ENCODE results near the gene BEST3. TPM values are rescaled to one million over a fixed set of nuclear protein-coding genes. Genes with fewer than 3 reads are reported as not detected.

The BEST3 gene
- total and polyA plus RNA-seq, 2 experiments from 2014 or later = not detected

DNA sequence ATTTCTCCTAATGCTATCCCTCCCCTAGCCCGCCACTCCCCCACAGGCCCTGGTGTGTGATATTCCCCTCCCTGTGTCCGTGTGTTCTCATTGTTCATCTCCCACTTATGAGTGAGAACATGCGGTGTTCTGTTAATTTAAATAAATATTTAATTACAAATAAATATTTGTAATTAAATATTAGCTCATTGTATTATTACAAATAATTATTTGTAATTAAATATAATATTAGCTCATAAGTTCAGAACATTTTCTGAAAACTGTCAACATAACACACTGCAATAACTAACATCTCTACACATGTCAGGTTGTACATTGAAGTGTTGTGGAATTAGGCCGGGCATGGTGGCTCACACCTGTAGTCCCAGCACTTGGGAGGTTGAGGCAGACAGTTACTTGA lies 45.0 kb upstream of the BEST3 start:
- peaks cover 9% of the 10 kb centered on the region; the same call in 2 of the 3 replicates for H3K4me1 Mint-ChIP-seq
- H3K27ac ChIP-seq (ENCODE audit: low read depth) = no peak overlapping the region
- DNase-seq (ENCODE audit: low spot score) = no peak

More for the DNA sequence above, 45.0 kb upstream of the BEST3 start:
- Mint-ChIP-seq H3K4me3 (no peak overlapping the region), H3K27ac (no peak overlapping the region), H3K36me3 (ENCODE audit: low read depth) (peaks cover 6% of the 10 kb centered on the region; the same call in 2 of the 3 replicates), H3K9me3 (peaks cover 4% of the 10 kb centered on the region; the same call in 2 of the 3 replicates), H3K27me3 (ENCODE audit: insufficient read depth, low read depth, poor library complexity) (peaks cover 6% of the 10 kb centered on the region)
- Histone ChIP-seq H3K27me3 (ENCODE audit: insufficient read depth) (peaks cover 18% of the 10 kb centered on the region), H3K4me3 (no peak overlapping the region), H3K36me3 (ENCODE audit: insufficient read depth) (no peaks in the 10 kb centered on the region), H3K9me2 (ENCODE audit: insufficient read depth) (no peaks in the 10 kb centered on the region), H4K20me1 (replicated peaks; ENCODE audit: insufficient read depth) (peaks cover 22% of the 10 kb centered on the region), H2AFZ (no peak overlapping the region), H3K4me1 (ENCODE audit: insufficient read depth) (peaks cover 8% of the 10 kb centered on the region), H3K79me2 (replicated peaks; ENCODE audit: insufficient read depth) (peaks cover 40% of the 10 kb centered on the region), H3K4me2 (no peak overlapping the region), H3F3A (replicated peaks; ENCODE audit: low read depth) (peaks cover 2% of the 10 kb centered on the region)
- no peak for ATAC-seq
- TF ChIP-seq, protein P1, sequence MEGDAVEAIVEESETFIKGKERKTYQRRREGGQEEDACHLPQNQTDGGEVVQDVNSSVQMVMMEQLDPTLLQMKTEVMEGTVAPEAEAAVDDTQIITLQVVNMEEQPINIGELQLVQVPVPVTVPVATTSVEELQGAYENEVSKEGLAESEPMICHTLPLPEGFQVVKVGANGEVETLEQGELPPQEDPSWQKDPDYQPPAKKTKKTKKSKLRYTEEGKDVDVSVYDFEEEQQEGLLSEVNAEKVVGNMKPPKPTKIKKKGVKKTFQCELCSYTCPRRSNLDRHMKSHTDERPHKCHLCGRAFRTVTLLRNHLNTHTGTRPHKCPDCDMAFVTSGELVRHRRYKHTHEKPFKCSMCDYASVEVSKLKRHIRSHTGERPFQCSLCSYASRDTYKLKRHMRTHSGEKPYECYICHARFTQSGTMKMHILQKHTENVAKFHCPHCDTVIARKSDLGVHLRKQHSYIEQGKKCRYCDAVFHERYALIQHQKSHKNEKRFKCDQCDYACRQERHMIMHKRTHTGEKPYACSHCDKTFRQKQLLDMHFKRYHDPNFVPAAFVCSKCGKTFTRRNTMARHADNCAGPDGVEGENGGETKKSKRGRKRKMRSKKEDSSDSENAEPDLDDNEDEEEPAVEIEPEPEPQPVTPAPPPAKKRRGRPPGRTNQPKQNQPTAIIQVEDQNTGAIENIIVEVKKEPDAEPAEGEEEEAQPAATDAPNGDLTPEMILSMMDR (conservative IDR thresholded peaks at IDR 0.05; ENCODE audit: low read depth in 2 of 2) = no peak
- TF ChIP-seq POLR2AphosphoS5 (IDR thresholded peaks at IDR 0.05; ENCODE audit: low read depth) (no peak), EZH2phosphoT487 (IDR thresholded peaks at IDR 0.05; ENCODE audit: unreplicated experiment) (no peak), ZNF331 (CRISPR knock-in tag; IDR thresholded peaks at IDR 0.05; ENCODE audit: low read depth) (no peak), ZNF114 (CRISPR knock-in tag; IDR thresholded peaks at IDR 0.05) (no peak), NANOG (IDR thresholded peaks at IDR 0.05; ENCODE audit: borderline replicate concordance) (no peak), EZH2 (IDR thresholded peaks at IDR 0.05; ENCODE audit: low read depth, unreplicated experiment) (no peak), CREB1 (CRISPR knock-in tag; IDR thresholded peaks at IDR 0.05; ENCODE audit: low read depth) (no peak)
- TF ChIP-seq, protein P2, sequence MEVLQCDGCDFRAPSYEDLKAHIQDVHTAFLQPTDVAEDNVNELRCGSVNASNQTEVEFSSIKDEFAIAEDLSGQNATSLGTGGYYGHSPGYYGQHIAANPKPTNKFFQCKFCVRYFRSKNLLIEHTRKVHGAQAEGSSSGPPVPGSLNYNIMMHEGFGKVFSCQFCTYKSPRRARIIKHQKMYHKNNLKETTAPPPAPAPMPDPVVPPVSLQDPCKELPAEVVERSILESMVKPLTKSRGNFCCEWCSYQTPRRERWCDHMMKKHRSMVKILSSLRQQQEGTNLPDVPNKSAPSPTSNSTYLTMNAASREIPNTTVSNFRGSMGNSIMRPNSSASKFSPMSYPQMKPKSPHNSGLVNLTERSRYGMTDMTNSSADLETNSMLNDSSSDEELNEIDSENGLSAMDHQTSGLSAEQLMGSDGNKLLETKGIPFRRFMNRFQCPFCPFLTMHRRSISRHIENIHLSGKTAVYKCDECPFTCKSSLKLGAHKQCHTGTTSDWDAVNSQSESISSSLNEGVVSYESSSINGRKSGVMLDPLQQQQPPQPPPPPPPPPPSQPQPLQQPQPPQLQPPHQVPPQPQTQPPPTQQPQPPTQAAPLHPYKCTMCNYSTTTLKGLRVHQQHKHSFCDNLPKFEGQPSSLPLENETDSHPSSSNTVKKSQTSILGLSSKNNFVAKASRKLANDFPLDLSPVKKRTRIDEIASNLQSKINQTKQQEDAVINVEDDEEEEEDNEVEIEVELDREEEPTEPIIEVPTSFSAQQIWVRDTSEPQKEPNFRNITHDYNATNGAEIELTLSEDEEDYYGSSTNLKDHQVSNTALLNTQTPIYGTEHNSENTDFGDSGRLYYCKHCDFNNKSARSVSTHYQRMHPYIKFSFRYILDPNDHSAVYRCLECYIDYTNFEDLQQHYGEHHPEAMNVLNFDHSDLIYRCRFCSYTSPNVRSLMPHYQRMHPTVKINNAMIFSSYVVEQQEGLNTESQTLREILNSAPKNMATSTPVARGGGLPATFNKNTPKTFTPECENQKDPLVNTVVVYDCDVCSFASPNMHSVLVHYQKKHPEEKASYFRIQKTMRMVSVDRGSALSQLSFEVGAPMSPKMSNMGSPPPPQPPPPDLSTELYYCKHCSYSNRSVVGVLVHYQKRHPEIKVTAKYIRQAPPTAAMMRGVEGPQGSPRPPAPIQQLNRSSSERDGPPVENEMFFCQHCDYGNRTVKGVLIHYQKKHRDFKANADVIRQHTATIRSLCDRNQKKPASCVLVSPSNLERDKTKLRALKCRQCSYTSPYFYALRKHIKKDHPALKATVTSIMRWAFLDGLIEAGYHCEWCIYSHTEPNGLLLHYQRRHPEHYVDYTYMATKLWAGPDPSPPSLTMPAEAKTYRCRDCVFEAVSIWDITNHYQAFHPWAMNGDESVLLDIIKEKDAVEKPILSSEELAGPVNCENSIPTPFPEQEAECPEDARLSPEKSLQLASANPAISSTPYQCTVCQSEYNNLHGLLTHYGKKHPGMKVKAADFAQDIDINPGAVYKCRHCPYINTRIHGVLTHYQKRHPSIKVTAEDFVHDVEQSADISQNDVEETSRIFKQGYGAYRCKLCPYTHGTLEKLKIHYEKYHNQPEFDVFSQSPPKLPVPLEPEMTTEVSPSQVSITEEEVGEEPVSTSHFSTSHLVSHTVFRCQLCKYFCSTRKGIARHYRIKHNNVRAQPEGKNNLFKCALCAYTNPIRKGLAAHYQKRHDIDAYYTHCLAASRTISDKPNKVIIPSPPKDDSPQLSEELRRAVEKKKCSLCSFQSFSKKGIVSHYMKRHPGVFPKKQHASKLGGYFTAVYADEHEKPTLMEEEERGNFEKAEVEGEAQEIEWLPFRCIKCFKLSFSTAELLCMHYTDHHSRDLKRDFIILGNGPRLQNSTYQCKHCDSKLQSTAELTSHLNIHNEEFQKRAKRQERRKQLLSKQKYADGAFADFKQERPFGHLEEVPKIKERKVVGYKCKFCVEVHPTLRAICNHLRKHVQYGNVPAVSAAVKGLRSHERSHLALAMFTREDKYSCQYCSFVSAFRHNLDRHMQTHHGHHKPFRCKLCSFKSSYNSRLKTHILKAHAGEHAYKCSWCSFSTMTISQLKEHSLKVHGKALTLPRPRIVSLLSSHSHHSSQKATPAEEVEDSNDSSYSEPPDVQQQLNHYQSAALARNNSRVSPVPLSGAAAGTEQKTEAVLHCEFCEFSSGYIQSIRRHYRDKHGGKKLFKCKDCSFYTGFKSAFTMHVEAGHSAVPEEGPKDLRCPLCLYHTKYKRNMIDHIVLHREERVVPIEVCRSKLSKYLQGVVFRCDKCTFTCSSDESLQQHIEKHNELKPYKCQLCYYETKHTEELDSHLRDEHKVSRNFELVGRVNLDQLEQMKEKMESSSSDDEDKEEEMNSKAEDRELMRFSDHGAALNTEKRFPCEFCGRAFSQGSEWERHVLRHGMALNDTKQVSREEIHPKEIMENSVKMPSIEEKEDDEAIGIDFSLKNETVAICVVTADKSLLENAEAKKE (CRISPR knock-in tag; IDR thresholded peaks at IDR 0.05) = no peak

Measured in GM23338 (cell line).